Activated CD8-positive, alpha-beta T cell treated with anti-CD3 and anti-CD28 coated beads for 36 hours (primary cell): Measurements from ENCODE around the gene CCDC30. TPM values are rescaled to one million over a fixed set of nuclear protein-coding genes. Genes with fewer than 3 reads are reported as not detected.

ENCODE experiments used
- ATAC-seq: fragments of 200-7000 bp; cut with Tn5 transposase; one replicate; pipeline ENCODE4 v1.10.0; 2021; ENCODE audit warnings: mild to moderate bottlenecking, moderate library complexity
- CTCF ChIA-PET: fragments of 350-600 bp; sonication (Branson Sonifier 250); formaldehyde crosslinking; loops from one replicate; lab custom pipeline; 2021; ENCODE audit warnings: antibody characterized with exemption; lab: Charles Lee
- POLR2A ChIA-PET: fragments of 350-600 bp; sonication (Branson Sonifier 250); formaldehyde crosslinking; loops from one replicate; lab custom pipeline; 2021; ENCODE audit warnings: antibody characterized with exemption; lab: Charles Lee
- DNase-seq: peaks from one replicate; pipeline ENCODE4 v3.0.0-alpha.2; 2020
- H3K27ac Mint-ChIP-seq: one replicate; pipeline ENCODE4 v1.8.0; 2021; ENCODE audit warnings: mild to moderate bottlenecking, mixed read lengths
- H3K27me3 Mint-ChIP-seq: one replicate; pipeline ENCODE4 v1.8.0; 2021; ENCODE audit warnings: mixed read lengths
- H3K36me3 Mint-ChIP-seq: one replicate; pipeline ENCODE4 v1.8.0; 2021; ENCODE audit warnings: low read depth, mixed read lengths
- H3K4me1 Mint-ChIP-seq: one replicate; pipeline ENCODE4 v1.8.0; 2021; ENCODE audit warnings: low read depth, mixed read lengths
- H3K4me3 Mint-ChIP-seq: one replicate; pipeline ENCODE4 v1.8.0; 2021; ENCODE audit warnings: mild to moderate bottlenecking, moderate library complexity, mixed read lengths
- H3K9me3 Mint-ChIP-seq: one replicate; pipeline ENCODE4 v1.8.0; 2021; ENCODE audit warnings: mixed read lengths
- CTCF ChIP-seq: fragments of 200-600 bp; IDR thresholded peaks from one replicate; pipeline ENCODE4 v1.8.0; 2022; ENCODE audit warnings: antibody characterized with exemption, mild to moderate bottlenecking
- intact Hi-C: fragments of 100-400 bp; cut with micrococcal nuclease; formaldehyde crosslinking; loops from one replicate; pipeline ENCODE4 v1.10.0; 2022
- total RNA-seq, 2 experiments: library from RNA; stranded (reverse); gene quantifications; one replicate each; pipeline ENCODE4 v1.2.3, GENCODE V29; 2021

Gene CCDC30
- total RNA-seq, 2 experiments from 2014 or later, result 0.60 to 3.0 TPM

DNA sequence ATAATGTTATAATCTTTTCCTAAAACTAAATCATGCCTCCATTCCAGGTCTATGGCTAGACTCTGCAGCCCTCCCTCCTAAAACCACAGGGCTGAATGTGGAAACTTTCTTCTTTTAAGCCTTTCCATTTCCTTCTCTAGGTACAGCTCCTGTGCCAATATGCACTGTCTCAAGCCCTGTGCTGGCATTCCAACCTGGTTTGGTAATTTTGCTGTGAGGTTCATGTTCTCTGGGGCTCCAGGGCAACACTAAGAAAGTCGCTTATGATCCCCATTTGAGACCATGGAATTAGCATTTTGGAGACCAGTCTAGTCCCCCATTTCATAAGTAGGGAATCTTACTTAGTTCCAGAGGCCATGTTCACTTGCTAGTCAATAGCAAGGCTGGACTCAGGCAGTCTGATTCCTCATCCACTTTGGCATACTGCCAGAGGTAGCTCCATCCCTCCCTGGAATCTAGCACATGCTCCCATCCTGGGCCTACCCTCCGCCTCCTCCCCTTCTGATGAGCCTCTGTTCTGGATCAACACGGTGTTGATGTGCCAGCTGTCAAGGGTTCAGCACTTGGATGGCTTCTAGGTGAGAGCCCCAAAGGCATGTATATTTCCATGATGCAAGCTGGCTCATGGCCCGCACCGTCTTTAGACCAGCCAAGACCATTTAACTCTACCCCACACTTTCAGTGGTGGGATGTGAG lies 43.8 kb upstream of the CCDC30 start:
- peaks cover 5% of the 10 kb centered on the region for H3K27me3 Mint-ChIP-seq
- POLR2A ChIA-PET, result no interaction called here
- no peaks in the 10 kb centered on the region for H3K36me3 Mint-ChIP-seq
- H3K4me3 Mint-ChIP-seq, result no peak overlapping the region
- intact Hi-C loops, result no loop called here
- DNase-seq (no peak), ATAC-seq (no peak)
- H3K9me3 Mint-ChIP-seq, result no peaks in the 10 kb centered on the region
- no peak for TF ChIP-seq CTCF
- CTCF ChIA-PET, result no interaction called here
- H3K27ac Mint-ChIP-seq, result no peak overlapping the region
- no peaks in the 10 kb centered on the region for H3K4me1 Mint-ChIP-seq

DNA sequence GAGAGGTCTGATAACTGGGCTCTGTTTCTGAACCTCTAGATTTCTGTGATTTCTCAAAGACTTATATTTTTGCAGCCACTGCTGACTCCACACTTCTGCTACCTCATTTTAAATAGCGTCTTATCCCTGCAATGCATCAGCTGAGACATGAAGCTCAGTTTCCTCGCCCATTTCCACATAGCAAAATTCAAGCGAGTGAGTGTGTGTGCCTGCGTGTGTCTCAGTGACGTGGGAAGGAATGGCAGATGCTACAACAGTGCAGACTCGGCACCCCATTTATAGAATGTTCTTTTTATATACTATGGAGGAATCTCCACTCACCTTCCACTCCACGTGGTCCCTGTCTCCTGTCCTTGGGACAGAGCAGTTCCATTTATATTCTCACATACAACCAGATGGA lies 43.0 kb upstream of the CCDC30 start:
- TF ChIP-seq CTCF, result no peak
- DNase-seq (no peak), ATAC-seq (no peak)
- Mint-ChIP-seq H3K4me1 (no peaks in the 10 kb centered on the region), H3K27me3 (peaks cover 1% of the 10 kb centered on the region), H3K27ac (no peak overlapping the region), H3K4me3 (no peak overlapping the region), H3K36me3 (no peaks in the 10 kb centered on the region), H3K9me3 (no peaks in the 10 kb centered on the region)
- ChIA-PET CTCF (no interaction called here), POLR2A (no interaction called here)
- intact Hi-C loops, result no loop called here

DNA sequence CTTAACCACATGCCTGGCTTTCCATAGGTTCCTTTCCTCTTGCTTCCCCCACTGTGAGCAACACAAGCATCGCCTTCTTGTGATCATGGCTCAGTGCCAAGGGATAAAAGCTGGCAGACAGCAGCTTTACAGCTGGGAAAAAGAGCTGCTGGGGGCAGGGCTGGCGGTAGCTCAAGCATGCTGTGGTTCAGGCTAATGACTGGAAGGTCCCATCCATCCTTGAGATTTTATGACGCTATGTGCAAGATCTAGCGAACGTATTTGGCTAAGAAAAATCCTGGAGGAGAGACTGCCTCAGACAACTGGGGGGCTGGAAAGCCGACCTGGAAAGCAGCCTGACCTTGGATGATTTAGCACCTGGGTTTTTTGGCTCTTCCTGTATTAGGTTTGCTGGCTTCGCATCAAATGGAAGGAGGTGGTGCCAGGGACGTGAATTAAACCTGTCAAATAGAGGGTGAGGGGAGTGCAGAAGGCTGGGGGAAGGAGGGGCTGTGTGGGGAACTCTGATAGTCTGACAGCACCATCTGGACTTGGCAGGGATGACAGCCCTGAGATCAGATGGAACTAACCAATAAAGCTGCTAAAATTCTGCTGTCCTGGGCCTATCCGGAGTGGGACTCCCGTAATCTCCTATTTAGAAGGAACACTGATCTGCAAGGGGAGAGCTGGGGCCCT lies 42.0 kb upstream of the CCDC30 start:
- ChIA-PET POLR2A (no interaction called here), CTCF (interaction anchor here (0.6 kb wide), 1 partner anchor 83 kb away, joined by 3 read pairs; no protein-coding TSS in a partner anchor)
- no peak for TF ChIP-seq CTCF

GRCh38 chr1:42422737-42423136 lies 40.3 kb upstream of the CCDC30 start:
- Mint-ChIP-seq H3K4me1 (no peaks in the 10 kb centered on the region), H3K27ac (no peak overlapping the region), H3K36me3 (no peaks in the 10 kb centered on the region), H3K4me3 (no peak overlapping the region), H3K9me3 (no peaks in the 10 kb centered on the region), H3K27me3 (no peaks in the 10 kb centered on the region)
- ChIA-PET POLR2A (no interaction called here), CTCF (no interaction called here)
- intact Hi-C loops, result no loop called here
- no peak for TF ChIP-seq CTCF
- ATAC-seq (no peak), DNase-seq (no peak)

More for the DNA sequence above, 42.0 kb upstream of the CCDC30 start:
- intact Hi-C loops, result no loop called here
- Mint-ChIP-seq H3K4me1 (no peaks in the 10 kb centered on the region), H3K27me3 (no peaks in the 10 kb centered on the region), H3K27ac (no peak overlapping the region), H3K9me3 (no peaks in the 10 kb centered on the region), H3K4me3 (no peak overlapping the region), H3K36me3 (no peaks in the 10 kb centered on the region)
- DNase-seq (no peak), ATAC-seq (no peak)

- POLR2A ChIA-PET, result no interaction called here
- DNase-seq, result no peak
- CTCF ChIA-PET, result no interaction called here
Observed at GRCh38 chr1:42423681-42424080, 39.4 kb upstream of the CCDC30 start.

More at GRCh38 chr1:42423681-42424080, 39.4 kb upstream of the CCDC30 start:
- Mint-ChIP-seq H3K36me3 (no peaks in the 10 kb centered on the region), H3K9me3 (no peaks in the 10 kb centered on the region), H3K4me3 (no peak overlapping the region), H3K27me3 (no peaks in the 10 kb centered on the region), H3K4me1 (no peaks in the 10 kb centered on the region), H3K27ac (no peak overlapping the region)
- intact Hi-C loops, result no loop called here
- no peak for TF ChIP-seq CTCF
- ATAC-seq, result no peak
